Astrocyte of the cerebellum (primary cell): ENCODE data around the gene ANKRD11.
"Not testable (repeated sequence)": the region's sequence is repeated elsewhere in the genome, so short reads cannot be mapped to it uniquely, and the experiment has no call there.

ENCODE experiments used
- DNase-seq: peaks from one replicate; pipeline ENCODE4 v3.0.0-alpha.2; 2011; ENCODE audit warnings: low read depth
- H3K4me3 ChIP-seq: 2 replicates; pipeline ENCODE4 v1.5.1; 2011; ENCODE audit warnings: mild to moderate bottlenecking, low read depth, low read length, moderate library complexity
- CTCF ChIP-seq: IDR thresholded peaks from 2 replicates; pipeline ENCODE4 v1.5.1; 2012; ENCODE audit warnings: low read length, low read depth, moderate library complexity, mild to moderate bottlenecking; ENCODE audit errors: missing control alignments
- in situ Hi-C: cut with HindIII; loops from 2 replicates; pipeline ENCODE4 v1.10.0; 2017; ENCODE audit warnings: low sequenced_read_pairs

The ANKRD11 gene

GRCh38 chr16:89386306-89387185 is 103.8 kb downstream of the ANKRD11 start:
- H3K4me3 ChIP-seq = no peak overlapping the region
- no peak for TF ChIP-seq CTCF
- no peak for DNase-seq
- in situ Hi-C loops = no loop called here

GRCh38 chr16:89385712-89386111 is 104.6 kb downstream of the ANKRD11 start:
- in situ Hi-C loops = no loop called here
- TF ChIP-seq CTCF = no peak
- no peak overlapping the region for H3K4me3 ChIP-seq
- DNase-seq = no peak

- no peak for DNase-seq
- H3K4me3 ChIP-seq = no peak overlapping the region
- in situ Hi-C loops = no loop called here
- TF ChIP-seq CTCF = no peak
Observed at GRCh38 chr16:89384282-89384681, 106.1 kb downstream of the ANKRD11 start.

GRCh38 chr16:89383095-89384003 is 107.0 kb downstream of the ANKRD11 start:
- no peak for DNase-seq
- peak; percentile 17 for TF ChIP-seq CTCF
- in situ Hi-C loops = no loop called here
- no peak overlapping the region for H3K4me3 ChIP-seq

GRCh38 chr16:89382555-89382954 is 107.8 kb downstream of the ANKRD11 start:
- DNase-seq, in situ Hi-C loops, H3K4me3 ChIP-seq: not testable (repeated sequence)

GRCh38 chr16:89381788-89382187 is 108.6 kb downstream of the ANKRD11 start:
- no peak for TF ChIP-seq CTCF
- no peak for DNase-seq
- H3K4me3 ChIP-seq = no peak overlapping the region
- in situ Hi-C loops = no loop called here

- no peak for DNase-seq
- H3K4me3 ChIP-seq = no peak overlapping the region
- in situ Hi-C loops = no loop called here
- no peak for TF ChIP-seq CTCF
Observed at GRCh38 chr16:89380681-89381080, 109.7 kb downstream of the ANKRD11 start.
